ENCODE measurements around the gene TCHH.
"Not testable (repeated sequence)": the region's sequence is repeated elsewhere in the genome, so short reads cannot be mapped to it uniquely, and the experiment has no call there.

Gene TCHH, protein sequence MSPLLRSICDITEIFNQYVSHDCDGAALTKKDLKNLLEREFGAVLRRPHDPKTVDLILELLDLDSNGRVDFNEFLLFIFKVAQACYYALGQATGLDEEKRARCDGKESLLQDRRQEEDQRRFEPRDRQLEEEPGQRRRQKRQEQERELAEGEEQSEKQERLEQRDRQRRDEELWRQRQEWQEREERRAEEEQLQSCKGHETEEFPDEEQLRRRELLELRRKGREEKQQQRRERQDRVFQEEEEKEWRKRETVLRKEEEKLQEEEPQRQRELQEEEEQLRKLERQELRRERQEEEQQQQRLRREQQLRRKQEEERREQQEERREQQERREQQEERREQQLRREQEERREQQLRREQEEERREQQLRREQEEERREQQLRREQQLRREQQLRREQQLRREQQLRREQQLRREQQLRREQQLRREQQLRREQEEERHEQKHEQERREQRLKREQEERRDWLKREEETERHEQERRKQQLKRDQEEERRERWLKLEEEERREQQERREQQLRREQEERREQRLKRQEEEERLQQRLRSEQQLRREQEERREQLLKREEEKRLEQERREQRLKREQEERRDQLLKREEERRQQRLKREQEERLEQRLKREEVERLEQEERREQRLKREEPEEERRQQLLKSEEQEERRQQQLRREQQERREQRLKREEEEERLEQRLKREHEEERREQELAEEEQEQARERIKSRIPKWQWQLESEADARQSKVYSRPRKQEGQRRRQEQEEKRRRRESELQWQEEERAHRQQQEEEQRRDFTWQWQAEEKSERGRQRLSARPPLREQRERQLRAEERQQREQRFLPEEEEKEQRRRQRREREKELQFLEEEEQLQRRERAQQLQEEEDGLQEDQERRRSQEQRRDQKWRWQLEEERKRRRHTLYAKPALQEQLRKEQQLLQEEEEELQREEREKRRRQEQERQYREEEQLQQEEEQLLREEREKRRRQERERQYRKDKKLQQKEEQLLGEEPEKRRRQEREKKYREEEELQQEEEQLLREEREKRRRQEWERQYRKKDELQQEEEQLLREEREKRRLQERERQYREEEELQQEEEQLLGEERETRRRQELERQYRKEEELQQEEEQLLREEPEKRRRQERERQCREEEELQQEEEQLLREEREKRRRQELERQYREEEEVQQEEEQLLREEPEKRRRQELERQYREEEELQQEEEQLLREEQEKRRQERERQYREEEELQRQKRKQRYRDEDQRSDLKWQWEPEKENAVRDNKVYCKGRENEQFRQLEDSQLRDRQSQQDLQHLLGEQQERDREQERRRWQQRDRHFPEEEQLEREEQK (N-terminal part only)

DNA sequence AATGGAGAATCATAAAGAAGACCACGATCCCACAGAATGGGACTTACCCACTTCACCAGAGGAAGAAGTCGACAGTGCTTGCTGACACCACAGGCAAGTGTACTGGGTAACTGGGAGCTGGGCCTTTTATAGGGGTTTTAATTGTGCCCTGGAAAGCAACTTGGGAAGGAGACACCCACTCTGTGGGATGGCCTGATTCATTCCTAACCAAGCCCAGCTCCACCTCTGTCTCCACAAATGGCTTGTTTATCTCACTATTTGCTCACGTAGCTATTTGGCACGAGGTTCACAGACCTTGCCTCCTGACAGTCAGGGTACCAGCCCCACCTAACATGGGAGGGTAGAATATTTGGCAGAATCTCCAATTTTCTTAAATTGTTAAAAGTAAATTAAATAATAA, at the start of gene TCHH:
TSS of gene TCHH (minus strand) at position 101 of the 400 bp plus-strand sequence. CDS start 1,364 bp downstream, outside the sequence.
- no peak for DNase-seq (ENCODE audit: low read depth in 2 of 2)

DNA sequence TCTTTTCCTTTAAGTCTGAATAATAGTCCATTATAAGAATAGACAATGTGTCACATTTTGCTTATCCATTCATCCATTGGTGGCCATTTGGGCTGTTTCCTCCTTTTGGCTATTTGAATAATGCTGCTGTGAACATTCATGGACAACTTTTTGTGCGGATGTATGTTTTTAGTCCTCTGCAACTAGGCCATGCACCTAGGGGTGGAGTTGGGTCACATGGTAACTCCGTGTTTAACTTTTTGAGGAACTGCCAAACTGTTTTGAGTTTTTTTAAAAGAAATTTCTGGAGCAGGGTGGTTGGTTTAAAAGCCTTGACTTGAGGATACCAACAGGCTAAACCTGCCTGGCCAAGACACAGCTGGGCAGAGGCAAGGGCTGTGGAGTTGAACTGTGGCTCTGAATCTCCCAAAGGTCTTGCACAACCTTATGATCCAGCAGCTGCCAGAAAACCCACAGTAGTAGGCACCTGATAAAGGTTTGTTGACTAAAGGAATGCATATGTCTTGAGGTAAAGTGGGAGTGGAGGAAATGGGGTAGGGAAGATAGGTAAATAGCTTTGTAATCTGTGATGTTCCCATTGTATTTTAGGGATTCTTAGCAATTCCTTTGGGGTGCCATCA, 49.4 kb upstream of the TCHH start:
- no peak for DNase-seq (ENCODE audit: low read depth in 2 of 2)

DNA sequence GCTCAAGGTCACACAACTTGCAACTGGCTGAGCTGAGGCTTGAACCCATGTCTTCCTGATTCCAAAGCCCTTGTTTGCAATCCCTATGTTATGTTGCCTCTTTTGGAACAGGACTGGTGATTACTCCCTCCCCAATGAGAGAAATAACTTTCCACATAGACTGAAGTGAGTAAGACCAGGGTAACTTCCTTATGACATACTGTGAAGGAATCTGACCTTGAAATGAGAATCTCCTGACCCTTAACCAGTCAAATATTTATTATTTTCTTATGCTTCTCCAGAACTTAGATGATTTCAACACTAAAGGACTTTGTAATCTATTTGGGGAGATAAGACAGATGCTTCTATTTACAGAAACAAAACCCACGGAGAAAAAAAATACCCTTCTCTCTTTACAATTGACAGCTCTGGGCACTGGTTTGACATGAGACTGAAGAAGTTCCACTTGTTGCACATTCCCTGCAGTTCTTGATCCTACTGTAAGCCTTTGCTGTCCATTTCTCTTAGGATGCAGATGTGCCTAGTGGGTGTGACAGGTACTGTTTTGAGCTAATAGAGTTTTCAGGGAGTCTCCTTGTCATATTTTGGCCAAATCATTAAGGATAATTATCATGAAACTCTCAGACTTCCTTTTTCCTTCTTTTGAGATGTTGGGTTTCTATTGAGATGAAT, 47.7 kb upstream of the TCHH start:
- DNase-seq (ENCODE audit: low read depth in 2 of 2): no peak

DNA sequence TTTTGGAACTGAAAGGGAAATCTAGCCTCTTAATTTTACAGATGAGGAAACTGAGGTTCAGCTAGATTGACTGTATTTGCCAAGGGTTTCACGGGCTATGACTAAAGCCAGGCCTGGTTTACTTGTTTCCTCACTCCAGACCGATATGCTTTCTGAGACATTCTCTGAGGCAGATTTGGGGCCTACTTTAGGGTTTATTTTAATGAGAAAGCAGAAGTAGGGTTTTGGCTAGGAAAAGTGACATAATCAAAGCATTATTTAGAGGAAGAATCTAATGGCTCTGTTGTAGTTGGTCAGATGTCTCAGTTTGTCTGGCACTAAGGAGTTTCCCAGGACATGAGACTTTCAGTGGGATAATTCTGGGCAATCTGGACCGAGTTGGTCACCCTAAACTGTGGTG, 45.3 kb upstream of the TCHH start:
- no peak for DNase-seq (ENCODE audit: low read depth in 2 of 2)

GRCh38 chr1:152159144-152159543, 43.9 kb upstream of the TCHH start, which contains the start of gene RPTN:
Gene RPTN, minus strand, starts transcription at chr1:152159228. Its CDS starts 1,339 bp downstream, at chr1:152157889.
- no peak for DNase-seq (ENCODE audit: low read depth in 2 of 2)

- DNase-seq (ENCODE audit: low read depth in 2 of 2): no peak
These were observed 38.8 kb upstream of the TCHH start for GRCh38 chr1:152153996-152154395.

DNA sequence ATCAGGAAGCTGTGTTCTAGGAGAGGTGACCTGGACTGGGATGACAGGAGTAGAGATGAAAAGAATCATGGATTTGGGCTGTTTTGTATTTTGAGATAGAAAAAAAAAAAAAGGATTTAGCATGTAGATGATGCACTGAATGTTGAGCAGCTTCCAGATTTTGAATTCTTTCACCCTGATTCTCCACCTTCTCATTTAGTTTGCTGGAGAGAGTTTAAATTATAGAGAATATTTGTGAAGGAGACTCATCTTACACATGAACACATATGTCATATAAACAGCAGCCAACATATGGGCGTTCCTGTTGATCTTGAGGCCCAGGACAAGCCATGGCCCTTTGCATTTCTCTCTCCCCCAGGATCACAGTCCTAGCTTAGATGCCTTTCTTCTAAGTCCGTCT, 36.4 kb upstream of the TCHH start:
- no peak for DNase-seq (ENCODE audit: low read depth in 2 of 2)

GRCh38 chr1:152148981-152149380, 33.7 kb upstream of the TCHH start:
- DNase-seq (ENCODE audit: low read depth in 2 of 2): no peak

DNA sequence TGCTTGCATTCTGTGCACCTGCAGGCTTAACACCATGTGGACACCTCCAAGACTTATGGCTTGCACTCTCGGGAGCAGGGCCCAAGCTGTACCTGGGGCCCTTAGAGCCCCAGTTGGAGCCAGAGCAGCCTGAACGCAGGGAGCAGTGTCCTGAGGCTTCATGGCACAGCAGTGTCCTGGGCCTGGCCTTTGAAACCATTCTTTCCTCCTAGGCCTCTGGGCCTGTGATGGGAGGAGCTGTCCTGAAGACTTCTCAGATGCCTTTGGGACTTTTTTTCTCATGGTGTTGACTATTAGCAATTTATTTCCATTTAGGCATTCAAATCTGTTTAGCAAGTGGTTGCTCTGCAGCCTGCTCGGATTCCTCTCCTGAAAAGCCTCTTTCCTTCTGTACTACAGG, 32.8 kb upstream of the TCHH start:
- DNase-seq (ENCODE audit: low read depth in 2 of 2): no peak

- DNase-seq (ENCODE audit: low read depth in 2 of 2): no peak
These were observed 30.5 kb upstream of the TCHH start for GRCh38 chr1:152145769-152146168.

- not testable (repeated sequence) for DNase-seq (ENCODE audit: low read depth in 2 of 2)
These were observed 29.5 kb upstream of the TCHH start for GRCh38 chr1:152144674-152145183.

GRCh38 chr1:152143150-152143887, 28.1 kb upstream of the TCHH start:
- no peak for DNase-seq (ENCODE audit: low read depth in 2 of 2)

- no peak for DNase-seq (ENCODE audit: low read depth in 2 of 2)
These were observed 26.8 kb upstream of the TCHH start for GRCh38 chr1:152141971-152142584.

GRCh38 chr1:152137215-152137614, 22.0 kb upstream of the TCHH start:
- DNase-seq (ENCODE audit: low read depth in 2 of 2): no peak

DNA sequence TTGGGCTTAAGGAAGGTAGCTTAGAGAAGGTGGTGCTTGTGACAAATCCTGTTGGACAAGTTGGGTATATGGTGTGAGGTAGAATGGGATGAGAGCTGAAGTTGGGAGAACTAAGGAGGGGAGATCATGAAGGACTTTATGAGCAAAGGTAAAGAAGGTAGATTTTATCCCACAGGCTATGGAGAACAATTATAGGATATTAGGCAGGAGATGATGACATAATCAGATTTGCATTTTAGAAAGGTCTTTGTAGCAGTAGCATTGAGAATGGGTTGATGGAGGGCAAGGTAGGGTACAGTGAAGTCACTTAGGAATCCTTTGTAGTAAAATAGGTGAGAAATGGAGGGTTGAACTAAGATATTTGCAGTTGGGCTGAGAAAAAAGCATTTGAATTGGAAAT, 14.9 kb upstream of the TCHH start:
- no peak for DNase-seq (ENCODE audit: low read depth in 2 of 2)

DNA sequence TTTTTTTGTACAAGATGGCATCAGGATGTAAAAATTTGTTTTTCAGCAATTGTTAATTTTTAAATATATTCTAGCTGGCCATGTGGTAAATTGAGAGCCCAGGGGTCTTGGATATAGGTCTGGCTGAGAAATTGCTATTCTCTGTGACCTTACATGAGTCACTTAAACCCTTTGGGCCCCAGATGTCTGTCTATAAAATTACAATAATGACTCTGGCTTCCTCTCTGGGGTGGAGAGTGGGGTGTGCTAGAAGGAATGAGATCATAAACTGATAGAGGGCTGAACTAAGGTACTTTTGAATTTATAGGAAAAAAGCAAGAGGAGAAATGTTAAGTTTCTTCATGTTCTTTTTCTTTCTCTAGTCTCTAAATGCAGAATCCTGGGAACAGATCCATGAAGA, 12.4 kb upstream of the TCHH start:
- DNase-seq (ENCODE audit: low read depth in 2 of 2): no peak

DNA sequence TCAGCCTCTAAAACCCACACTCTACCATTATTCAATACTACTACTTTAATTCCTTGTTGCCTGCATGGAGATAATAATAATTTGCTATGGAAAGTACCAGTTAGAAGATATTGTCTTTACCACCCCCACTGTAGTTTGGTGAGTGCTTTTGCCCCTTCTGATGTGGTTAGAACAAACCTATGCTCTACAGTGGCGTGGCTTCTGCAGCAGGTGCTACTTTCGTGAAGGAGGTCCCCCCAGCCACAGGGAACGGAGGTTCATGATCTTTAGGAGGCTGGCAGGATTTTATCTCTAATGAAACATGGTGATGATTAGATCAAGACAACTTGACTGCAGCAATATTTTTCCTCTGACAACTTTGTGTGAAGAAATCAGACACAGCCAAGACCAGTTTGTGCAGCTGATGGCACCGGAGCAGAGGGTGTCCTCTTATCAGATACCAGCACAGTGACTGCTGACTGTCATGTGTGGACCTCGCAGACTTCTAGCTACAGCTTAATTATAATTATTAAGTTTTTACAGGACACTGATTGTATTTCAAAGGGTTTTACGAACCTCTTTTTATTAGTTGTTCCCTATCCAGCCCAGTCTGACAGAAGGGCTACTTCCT, 10.7 kb upstream of the TCHH start:
- no peak for DNase-seq (ENCODE audit: low read depth in 2 of 2)

GRCh38 chr1:152118915-152119314, 3.7 kb upstream of the TCHH start:
- DNase-seq (ENCODE audit: low read depth in 2 of 2): no peak

DNA sequence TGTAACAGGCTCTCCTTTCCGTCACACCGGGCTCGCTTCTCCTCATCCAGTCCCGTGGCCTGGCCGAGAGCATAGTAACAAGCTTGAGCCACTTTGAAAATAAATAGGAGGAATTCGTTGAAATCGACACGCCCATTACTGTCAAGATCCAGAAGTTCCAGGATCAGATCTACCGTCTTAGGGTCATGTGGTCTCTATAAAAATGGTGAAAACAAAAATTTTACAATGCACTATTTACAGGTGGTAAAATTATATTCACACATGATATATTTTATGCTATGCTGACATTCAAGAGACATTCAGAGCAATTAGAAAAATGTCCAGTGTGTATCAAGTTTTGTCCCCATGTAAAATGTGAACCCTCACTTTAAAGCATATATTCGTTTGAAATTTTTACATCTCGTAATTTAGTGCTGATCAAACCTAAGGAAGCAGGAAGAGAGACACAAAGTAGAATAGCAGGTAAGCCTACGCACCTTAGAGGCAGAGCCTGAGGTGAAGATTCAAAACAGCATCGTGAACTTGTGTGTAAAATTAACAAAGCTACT, 2.3 kb downstream of the TCHH start:
- DNase-seq (ENCODE audit: low read depth in 2 of 2): no peak

Measured in activated CD8-positive, alpha-beta memory T cell treated with anti-CD3 and anti-CD28 coated beads for 4 hours (primary cell).